Measurements from ENCODE around the gene PLVAP.
"Not testable (repeated sequence)": the region's sequence is repeated elsewhere in the genome, so short reads cannot be mapped to it uniquely, and the experiment has no call there.

PLVAP gene

GRCh38 chr19:17402982-17403855, 26.1 kb upstream of the PLVAP start:
- DNase-seq (ENCODE audit: low read depth in 4 of 4, low spot score in 1 of 4), result no peak

DNA sequence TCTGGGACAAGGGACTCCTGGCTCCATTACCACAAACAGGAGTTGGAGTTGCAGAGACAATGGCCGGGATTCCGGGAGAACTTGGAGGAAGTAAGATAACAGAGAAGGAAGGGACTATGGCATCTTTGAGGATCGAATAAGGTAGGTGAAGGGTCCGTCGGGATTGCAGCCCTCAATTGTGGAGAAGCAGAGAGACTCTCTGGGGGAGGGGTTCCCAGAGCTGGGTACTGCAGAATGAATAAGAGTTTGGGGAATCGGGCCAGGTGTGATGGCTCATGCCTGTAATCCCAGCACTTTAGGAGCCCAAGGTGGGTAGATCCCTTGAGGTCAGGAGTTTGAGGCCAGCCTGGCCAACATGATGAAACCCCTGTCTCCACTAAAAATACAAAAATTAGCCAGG, 24.5 kb upstream of the PLVAP start:
- DNase-seq (ENCODE audit: low read depth in 4 of 4, low spot score in 1 of 4), result no peak

DNA sequence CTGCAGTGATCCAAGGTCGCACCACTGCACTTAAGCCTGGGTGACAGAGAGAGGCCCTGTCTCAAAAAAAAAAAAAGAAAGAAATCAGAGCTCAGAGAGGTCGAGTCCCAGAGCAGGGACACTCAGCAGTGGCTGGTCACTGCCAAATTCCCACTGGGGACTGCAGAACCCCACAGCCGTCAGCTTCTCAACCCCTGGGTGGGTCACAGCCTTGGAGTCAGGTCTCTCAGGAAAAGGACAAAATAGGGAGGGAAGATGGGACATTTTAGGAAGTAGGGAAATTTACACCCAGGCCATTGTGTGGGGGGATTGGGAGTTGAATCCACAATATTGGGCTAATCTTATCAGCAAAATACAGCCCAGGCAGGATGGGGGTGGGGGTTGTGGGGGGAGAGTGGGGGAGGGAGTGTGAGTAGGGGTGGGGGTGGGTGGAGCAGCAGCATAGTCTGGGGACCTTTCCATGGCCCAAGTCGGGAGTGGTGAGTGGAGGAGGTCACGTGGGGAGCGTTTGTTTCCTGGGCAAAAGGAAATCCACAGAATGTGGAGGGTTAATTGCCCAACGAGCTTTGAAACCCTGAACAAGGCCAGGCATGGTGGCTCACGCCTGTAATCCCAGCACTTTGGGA, 21.9 kb upstream of the PLVAP start:
- no peak for DNase-seq (ENCODE audit: low read depth in 4 of 4, low spot score in 1 of 4)

DNA sequence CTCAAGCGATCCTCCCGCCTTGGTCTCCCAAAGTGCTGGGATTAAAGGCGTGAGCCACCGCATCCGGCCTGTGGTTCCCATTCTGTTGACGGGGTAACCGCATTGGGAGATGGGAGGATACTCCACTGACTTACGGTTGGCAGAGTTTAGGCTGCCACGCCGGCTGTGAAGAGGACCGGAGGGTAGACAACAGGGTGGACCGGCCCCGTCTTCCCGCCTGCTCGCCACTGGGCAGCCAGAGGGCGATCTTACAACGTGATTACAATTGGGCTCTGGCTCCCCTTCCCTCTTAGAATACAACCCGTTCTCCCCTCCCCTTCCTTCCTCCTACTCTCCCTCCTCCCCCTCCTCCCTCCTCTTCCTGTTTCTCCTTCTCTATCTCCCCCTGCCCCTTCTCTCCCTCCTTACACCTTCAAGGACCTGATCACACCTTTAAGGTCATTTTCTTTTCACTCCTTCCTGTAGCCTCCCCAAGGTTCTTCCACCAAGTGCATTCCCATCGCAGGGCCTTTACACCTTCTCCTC, 17.8 kb upstream of the PLVAP start:
- DNase-seq (ENCODE audit: low read depth in 4 of 4, low spot score in 1 of 4), result peak in 3 of 4 experiments; percentile 53 to 69 (median 67)

- DNase-seq (ENCODE audit: low read depth in 4 of 4, low spot score in 1 of 4), result no peak
Measured at GRCh38 chr19:17393914-17394313, 16.8 kb upstream of the PLVAP start, which contains the start of gene CCDC194. Gene CCDC194 (minus strand): TSS chr19:17394196. CDS start chr19:17394158, 38 bp downstream.

DNA sequence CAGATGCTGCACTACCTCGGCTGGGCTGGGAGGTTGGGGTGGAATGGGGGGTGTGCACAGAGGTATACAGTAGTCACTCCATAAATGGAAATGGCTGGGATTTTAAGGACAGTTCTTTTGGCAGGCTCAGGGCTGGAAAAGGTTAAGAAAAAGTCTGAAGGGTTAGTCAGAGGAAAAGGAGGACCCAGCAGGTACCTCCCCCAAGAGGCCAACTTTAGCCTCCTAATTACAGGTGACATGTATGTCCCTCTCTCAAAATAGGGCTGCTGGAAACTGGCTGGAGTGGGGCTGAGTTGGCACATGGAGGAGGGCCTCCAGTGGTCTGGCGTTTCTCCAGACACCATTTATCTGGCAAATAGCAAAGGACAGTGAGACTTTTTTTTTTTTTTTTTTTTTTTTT, 15.9 kb upstream of the PLVAP start:
- DNase-seq (ENCODE audit: low read depth in 4 of 4, low spot score in 1 of 4), result no peak

- no peak for DNase-seq (ENCODE audit: low read depth in 4 of 4, low spot score in 1 of 4)
Measured at GRCh38 chr19:17391371-17392151, 14.4 kb upstream of the PLVAP start.

DNA sequence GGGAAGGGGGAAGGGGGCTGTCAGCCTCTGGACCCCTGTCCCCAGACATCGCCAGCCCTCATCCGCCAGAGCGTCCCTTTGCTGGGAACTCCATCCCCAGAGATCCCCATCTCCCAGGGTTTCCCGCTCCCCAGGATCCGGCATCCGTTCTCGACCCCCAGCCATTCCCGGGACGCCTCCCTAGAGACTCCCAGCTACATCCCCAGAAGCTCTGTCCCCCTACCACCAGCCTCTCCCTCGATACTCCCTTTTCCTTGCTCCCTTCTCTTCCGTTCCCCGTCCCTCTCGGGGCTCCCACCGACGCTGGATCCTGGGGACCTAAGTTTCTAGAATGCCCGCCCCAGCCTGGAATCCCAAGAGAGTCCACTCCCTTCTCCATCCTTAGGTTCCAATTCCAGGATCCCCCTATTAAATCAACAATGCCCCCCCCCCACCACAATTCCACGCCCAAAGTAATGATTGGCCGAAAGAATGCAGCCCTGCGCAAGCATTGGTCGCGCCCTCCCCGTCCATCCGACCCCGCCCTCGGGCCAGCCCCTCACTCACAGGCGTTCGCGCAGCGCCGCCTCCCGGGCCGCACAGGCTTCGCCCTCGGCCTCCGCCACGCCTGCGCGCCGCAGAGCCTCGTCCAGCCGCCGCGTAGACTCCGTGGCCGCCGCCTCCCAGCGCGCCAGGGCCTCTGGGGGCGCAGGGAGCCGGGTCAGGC, 13.7 kb upstream of the PLVAP start:
- DNase-seq (ENCODE audit: low read depth in 4 of 4, low spot score in 1 of 4), result peak; percentile 71 to 90 (median 82)

DNA sequence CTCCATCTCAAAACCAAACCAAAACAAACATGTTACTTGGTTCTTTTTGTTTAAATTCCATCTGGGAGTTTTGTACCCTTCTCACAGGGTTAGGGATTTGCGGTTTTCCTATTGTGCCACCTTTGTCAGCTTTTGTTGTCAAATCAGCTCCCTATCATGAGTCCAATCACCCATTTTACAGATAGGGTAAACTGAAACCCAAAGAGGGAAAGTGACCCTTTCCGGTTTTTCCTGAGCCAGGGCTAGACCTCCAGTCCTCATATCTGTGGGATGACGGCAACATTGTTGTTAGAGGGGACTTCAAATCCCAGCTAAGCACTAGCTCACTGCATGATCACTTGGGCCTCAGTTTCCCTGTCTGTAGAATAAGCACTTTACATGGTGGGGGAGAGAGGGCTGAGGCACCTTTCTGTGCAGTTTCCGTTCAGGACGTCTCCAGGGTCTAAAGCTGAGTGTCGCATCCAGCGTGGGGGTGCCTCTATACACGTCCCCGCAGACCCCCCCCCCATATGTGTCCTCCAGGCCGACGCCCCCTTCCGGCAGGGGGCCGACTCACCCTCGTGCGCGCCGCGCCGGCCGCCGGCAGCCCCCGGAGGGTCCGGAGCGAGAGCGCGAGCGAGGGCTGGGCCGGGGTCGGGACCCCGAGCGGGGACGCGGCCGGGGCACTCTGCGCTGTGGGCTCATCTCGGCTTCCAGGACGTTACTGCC, 13.0 kb upstream of the PLVAP start:
- DNase-seq (ENCODE audit: low read depth in 4 of 4, low spot score in 1 of 4), result no peak

DNA sequence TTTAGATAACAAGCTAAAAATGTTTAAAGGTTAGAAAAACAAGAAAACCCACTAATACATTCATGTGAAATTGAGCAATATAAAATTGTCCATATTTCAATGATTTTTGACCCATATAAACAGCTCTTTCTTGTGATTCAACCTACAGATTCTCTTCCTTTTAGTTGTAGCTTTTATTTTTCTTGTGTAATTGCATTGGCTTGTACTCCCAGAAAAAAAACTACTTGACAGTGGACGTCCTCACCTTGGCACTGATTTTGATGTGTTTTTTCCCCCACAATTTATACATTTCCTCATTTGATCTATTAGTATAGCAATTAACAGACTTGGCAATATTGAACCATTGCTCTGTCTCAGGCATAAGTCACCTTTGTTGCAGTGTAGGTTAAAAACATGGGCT, 12.1 kb upstream of the PLVAP start:
- DNase-seq (ENCODE audit: low read depth in 4 of 4, low spot score in 1 of 4), result no peak

- DNase-seq (ENCODE audit: low read depth in 4 of 4, low spot score in 1 of 4), result peak in 3 of 4 experiments; percentile 46 to 51 (median 48)
Measured at GRCh38 chr19:17385878-17386611, 8.9 kb upstream of the PLVAP start.

DNA sequence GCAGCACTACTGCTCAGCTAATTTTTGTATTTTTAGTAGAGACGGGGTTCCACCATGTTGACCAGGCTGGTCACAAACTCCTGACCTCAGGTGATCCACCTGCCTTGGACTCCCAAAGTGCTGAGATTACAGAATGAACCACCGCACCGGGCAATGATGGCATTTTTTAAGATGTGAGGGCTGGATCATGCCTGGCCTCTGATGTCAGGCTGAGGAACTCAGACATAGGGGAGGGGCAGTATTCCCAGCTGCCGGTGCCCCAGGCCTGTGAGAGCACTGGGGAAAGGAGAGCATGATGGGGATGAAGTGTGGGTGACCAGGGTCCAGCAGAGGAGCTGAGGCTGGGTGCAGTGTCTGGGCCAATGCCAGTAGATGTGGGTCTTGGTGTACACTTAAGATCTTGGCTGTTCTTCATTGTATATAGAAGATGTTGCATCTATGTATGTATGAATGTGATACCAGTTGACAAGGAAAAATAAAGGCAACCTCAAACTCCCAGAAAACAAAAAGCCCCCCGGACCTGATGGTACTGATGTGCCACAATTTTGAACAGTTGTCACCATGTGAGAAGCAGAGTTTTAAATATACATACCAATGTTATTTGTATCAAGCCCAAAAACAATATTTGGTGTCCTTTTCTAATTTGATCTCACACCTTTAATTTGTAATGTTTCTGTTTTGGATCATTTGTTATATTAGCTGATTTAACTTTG, 3.4 kb upstream of the PLVAP start:
- no peak for DNase-seq (ENCODE audit: low read depth in 4 of 4, low spot score in 1 of 4)

GRCh38 chr19:17379221-17379631, 2.1 kb upstream of the PLVAP start:
- no peak for DNase-seq (ENCODE audit: low read depth in 4 of 4, low spot score in 1 of 4)

GRCh38 chr19:17378271-17378670, 1.1 kb upstream of the PLVAP start:
- DNase-seq (ENCODE audit: low read depth in 4 of 4, low spot score in 1 of 4), result no peak

GRCh38 chr19:17370026-17370587, 7.0 kb downstream of the PLVAP start:
- no peak for DNase-seq (ENCODE audit: low read depth in 4 of 4, low spot score in 1 of 4)

GRCh38 chr19:17365361-17365760, 11.8 kb downstream of the PLVAP start:
- no peak for DNase-seq (ENCODE audit: low read depth in 4 of 4, low spot score in 1 of 4)

DNA sequence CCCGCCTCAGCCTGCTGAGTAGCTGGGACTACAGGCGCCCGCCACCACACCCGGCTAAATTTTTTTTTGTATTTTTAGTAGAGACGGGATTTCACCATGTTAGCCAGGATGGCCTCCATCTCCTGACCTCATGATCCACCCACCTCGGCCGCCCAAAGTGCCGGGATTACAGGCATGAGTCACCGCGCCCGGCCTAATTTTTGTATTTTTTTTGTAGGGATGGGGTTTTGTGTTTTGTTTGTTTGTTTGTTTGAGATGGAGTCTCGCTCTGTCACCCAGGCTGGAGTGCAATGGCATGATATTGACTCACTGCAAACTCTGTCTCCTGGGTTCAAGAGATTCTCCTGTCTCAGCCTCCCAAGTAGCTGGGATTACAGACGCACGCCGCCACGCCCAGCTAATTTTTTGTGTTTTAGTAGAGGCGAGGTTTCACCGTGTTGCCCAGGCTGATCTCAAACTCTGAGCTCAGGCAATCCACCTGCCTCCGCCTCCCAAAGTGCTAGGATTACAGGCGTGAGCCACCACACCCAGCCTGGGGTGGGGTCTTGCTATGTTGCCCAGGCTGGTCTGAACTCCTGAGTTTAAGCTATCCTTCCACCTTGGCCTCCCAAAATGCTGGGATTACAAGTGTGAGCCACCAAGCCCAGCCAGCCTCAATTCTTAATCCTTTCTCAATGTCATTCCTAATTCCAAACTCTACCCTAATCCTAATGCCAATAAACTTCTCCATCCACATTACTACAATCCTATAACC, 13.1 kb downstream of the PLVAP start:
- DNase-seq (ENCODE audit: low read depth in 4 of 4, low spot score in 1 of 4), result not testable (repeated sequence)
